CD14-positive monocyte (primary cell): Measurements from ENCODE around the gene CFAP97D1. TPM values are rescaled to one million over a fixed set of nuclear protein-coding genes. Genes with fewer than 3 reads are reported as not detected.

Source experiments
- DNase-seq, 3 donors: peaks; one replicate each; pipeline ENCODE4 v3.0.0-alpha.2; 2011 to 2022
- H2AFZ ChIP-seq: 2 replicates; pipeline ENCODE4 v1.6.0; 2012; ENCODE audit warnings: mild to moderate bottlenecking, low read depth, low read length, inconsistent platforms; ENCODE audit not compliant: insufficient read depth, poor library complexity, severe bottlenecking
- H3K27ac ChIP-seq, 2 donors: 1 replicate in 1 of 2; 2 replicates in 1 of 2; pipeline ENCODE4 v1.5.1; 2012 to 2013; ENCODE audit warnings: low read length in 2 of 2, control low read depth in 1 of 2, inconsistent platforms in 1 of 2, low read depth in 1 of 2, mild to moderate bottlenecking in 1 of 2
- H3K27me3 ChIP-seq, 2 donors: one replicate each; pipeline versions ENCODE4 v1.6.0 to v1.6.1; 2011 to 2013; ENCODE audit warnings: low read length in 2 of 2; ENCODE audit not compliant: control insufficient read depth in 2 of 2, insufficient read depth in 2 of 2
- H3K36me3 ChIP-seq, 2 donors: replicated peaks in 1 of 2; 1 replicate in 1 of 2; 2 replicates in 1 of 2; pipeline versions ENCODE4 v1.5.1 to v1.6.1; 2012 to 2013; ENCODE audit warnings: low read length in 2 of 2, control low read depth in 1 of 2, inconsistent platforms in 1 of 2, mild to moderate bottlenecking in 1 of 2; ENCODE audit not compliant: insufficient read depth in 2 of 2, control insufficient read depth in 1 of 2
- H3K4me1 ChIP-seq, 2 donors: 1 replicate in 1 of 2; 2 replicates in 1 of 2; pipeline versions ENCODE4 v1.5.1 to v1.6.1; 2012 to 2013; ENCODE audit warnings: low read length in 2 of 2, control low read depth in 1 of 2, inconsistent platforms in 1 of 2, mild to moderate bottlenecking in 1 of 2, moderate library complexity in 1 of 2; ENCODE audit not compliant: insufficient read depth in 2 of 2, control insufficient read depth in 1 of 2
- H3K4me2 ChIP-seq: replicated peaks from 2 replicates; pipeline ENCODE3; 2012; ENCODE audit warnings: low read length, moderate library complexity, mild to moderate bottlenecking; ENCODE audit not compliant: poor library complexity, severe bottlenecking; ENCODE audit errors: extremely low read depth
- H3K4me3 ChIP-seq, 3 experiments: fragments of 200-600 bp in 1 of 3; sonication (generic) in 1 of 3; replicated peaks in 1 of 3; 1 replicate in 2 of 3; 2 replicates in 1 of 3; pipeline ENCODE4 v1.5.1; 2011 to 2013; ENCODE audit warnings: low read length in 3 of 3, mild to moderate bottlenecking in 3 of 3, control low read depth in 2 of 3, low read depth in 2 of 3, inconsistent platforms in 1 of 3, moderate library complexity in 1 of 3
- H3K79me2 ChIP-seq: 2 replicates; pipeline ENCODE4 v1.6.0; 2012; ENCODE audit warnings: mild to moderate bottlenecking, control low read depth, inconsistent platforms, low read length, moderate library complexity; ENCODE audit not compliant: insufficient read depth
- H3K9ac ChIP-seq: 2 replicates; pipeline ENCODE4 v1.6.0; 2017; ENCODE audit warnings: low read length, mild to moderate bottlenecking; ENCODE audit not compliant: insufficient read depth, poor library complexity, severe bottlenecking
- H3K9me3 ChIP-seq, 2 donors: replicated peaks in 1 of 2; 1 replicate in 1 of 2; 2 replicates in 1 of 2; pipeline versions ENCODE4 v1.5.1 to v1.6.1; 2012 to 2013; ENCODE audit warnings: low read length in 2 of 2, control low read depth in 1 of 2; ENCODE audit not compliant: control insufficient read depth in 1 of 2, insufficient read depth in 1 of 2
- H4K20me1 ChIP-seq: 2 replicates; pipeline ENCODE4 v1.6.0; 2012; ENCODE audit warnings: mild to moderate bottlenecking, low read length, control low read depth, moderate library complexity; ENCODE audit not compliant: insufficient read depth
- H3K27ac Mint-ChIP-seq, 7 donors: one replicate each; pipeline ENCODE4 v1.8.0; 2020; ENCODE audit warnings: mild to moderate bottlenecking in 7 of 7, mixed read lengths in 7 of 7, moderate library complexity in 6 of 7, inconsistent platforms in 2 of 7
- H3K27me3 Mint-ChIP-seq, 3 donors: one replicate each; pipeline ENCODE4 v1.8.0; 2021 to 2022; ENCODE audit warnings: low read depth in 3 of 3, mild to moderate bottlenecking in 3 of 3, mixed read lengths in 3 of 3, moderate library complexity in 3 of 3, inconsistent platforms in 1 of 3
- H3K36me3 Mint-ChIP-seq, 2 donors: one replicate each; pipeline ENCODE4 v1.8.0; 2020; ENCODE audit warnings: mixed read lengths in 2 of 2, inconsistent platforms in 1 of 2, mild to moderate bottlenecking in 1 of 2
- H3K4me1 Mint-ChIP-seq: one replicate; pipeline ENCODE4 v1.8.0; 2020; ENCODE audit warnings: mild to moderate bottlenecking, mixed read lengths
- H3K4me3 Mint-ChIP-seq, 2 donors: one replicate each; pipeline ENCODE4 v1.8.0; 2020; ENCODE audit warnings: mild to moderate bottlenecking in 2 of 2, mixed read lengths in 2 of 2, moderate library complexity in 1 of 2
- H3K9me3 Mint-ChIP-seq, 7 donors: one replicate each; pipeline ENCODE4 v1.8.0; 2020 to 2022; ENCODE audit warnings: mixed read lengths in 7 of 7, mild to moderate bottlenecking in 6 of 7, moderate library complexity in 6 of 7, inconsistent platforms in 2 of 7
- CTCF ChIP-seq: fragments of 200-600 bp; IDR thresholded peaks from one replicate; pipeline ENCODE4 v1.8.0; 2022; ENCODE audit warnings: antibody characterized with exemption, mild to moderate bottlenecking
- WGBS: methylation state at CpG from one replicate; pipeline ENCODE4 v1.1.5; 2013; ENCODE audit warnings: missing lambda C conversion rate; ENCODE audit not compliant: insufficient coverage; 5-methylcytosine and 5-hydroxymethylcytosine counted together
- intact Hi-C, 2 donors: fragments of 100-400 bp; cut with micrococcal nuclease; formaldehyde crosslinking; loops; one replicate each; pipeline versions ENCODE4 v1.15.0 to v1.15.1; 2023
- polyA plus RNA-seq, 3 donors: library from polyadenylated mRNA; depleted of rRNA in 1 of 3; unstranded in 2 of 3; stranded (reverse) in 1 of 3; fragments of 300-500 nt in 2 of 3; fragments of >200 nt in 1 of 3; fragmentation: Illumina TruSeq in 2 of 3; gene quantifications; 1 replicate in 2 of 3; 2 replicates in 1 of 3; pipeline ENCODE4 v1.2.3, GENCODE V29; 2012 to 2021

Gene CFAP97D1
- polyA plus RNA-seq, 3 donors = 0.07 TPM; not detected in 2

GRCh38 chr17:43760254-43760852, 19.9 kb upstream of the CFAP97D1 start:
- H3K36me3 Mint-ChIP-seq = peaks cover 0 to 5% of the 10 kb centered on the region in 2 donors
- Histone ChIP-seq H2AFZ (no peak overlapping the region), H3K79me2 (no peaks in the 10 kb centered on the region), H3K9ac (no peak overlapping the region), H3K9me3 (no peaks in the 10 kb centered on the region), H3K36me3 (no peaks in the 10 kb centered on the region), H3K4me1 (peaks cover 13 to 17% of the 10 kb centered on the region in 2 donors), H3K27me3 (peaks cover 9 to 27% of the 10 kb centered on the region in 2 donors), H3K4me2 (no peak overlapping the region), H3K27ac (no peak overlapping the region), H3K4me3 (no peak overlapping the region), H4K20me1 (peaks cover 5% of the 10 kb centered on the region)
- peaks cover 0 to 5% (median 0%) of the 10 kb centered on the region in 7 donors for H3K9me3 Mint-ChIP-seq
- peak overlapping the region in 1 of 7 donors; percentile 45 for H3K27ac Mint-ChIP-seq
- peaks cover 20% of the 10 kb centered on the region for H3K4me1 Mint-ChIP-seq
- WGBS = 50% methylated on average over 2 of the region's 10 CpGs
- intact Hi-C loops = loop anchor here in 1 of 2 donors (1.0 to 5.0 kb wide), 2 partner anchors 66 to 183 kb away; no protein-coding TSS in a partner anchor
- peaks cover 21 to 42% (median 26%) of the 10 kb centered on the region in 3 donors for H3K27me3 Mint-ChIP-seq
- TF ChIP-seq CTCF = peak; percentile 96
- H3K4me3 Mint-ChIP-seq = no peak overlapping the region
- DNase-seq = peak; percentile 69 to 82 (median 78)

GRCh38 chr17:43766413-43767052, 13.7 kb upstream of the CFAP97D1 start:
- WGBS = 84% methylated on average over 3 of the region's 7 CpGs
- intact Hi-C loops = loop anchor here in 1 of 2 donors (5.0 kb wide), 1 partner anchor 184 kb away; no protein-coding TSS in a partner anchor

More at GRCh38 chr17:43766413-43767052, 13.7 kb upstream of the CFAP97D1 start:
- Mint-ChIP-seq H3K4me1 (peaks cover 67% of the 10 kb centered on the region), H3K27me3 (no peaks in the 10 kb centered on the region), H3K4me3 (no peak overlapping the region), H3K36me3 (peaks cover 26 to 40% of the 10 kb centered on the region in 2 donors), H3K9me3 (no peaks in the 10 kb centered on the region), H3K27ac (peak overlapping the region in 4 of 7 donors; percentile 37 to 62 (median 60))
- no peaks in the 10 kb centered on the region for H3K27me3 ChIP-seq
- H3K9me3 ChIP-seq = no peaks in the 10 kb centered on the region
- H3K4me2 ChIP-seq = no peak overlapping the region
- H3K4me3 ChIP-seq = no peak overlapping the region
- peak; percentile 93 for TF ChIP-seq CTCF
- H3K4me1 ChIP-seq = peaks cover 59 to 61% of the 10 kb centered on the region in 2 donors
- H4K20me1 ChIP-seq = peaks cover 20% of the 10 kb centered on the region
- no peak overlapping the region for H2AFZ ChIP-seq
- peaks cover 5% of the 10 kb centered on the region for H3K79me2 ChIP-seq
- peak; percentile 34 to 53 (median 52) for DNase-seq
- no peak overlapping the region for H3K9ac ChIP-seq
- peaks cover 15 to 19% of the 10 kb centered on the region in 2 donors for H3K36me3 ChIP-seq
- no peak overlapping the region for H3K27ac ChIP-seq
